Non-pigmented ciliary epithelial cell (primary cell): ENCODE measurements around the gene STAG3.
"Not testable (repeated sequence)": the region's sequence is repeated elsewhere in the genome, so short reads cannot be mapped to it uniquely, and the experiment has no call there.

Experiments
- DNase-seq: peaks from one replicate; pipeline ENCODE4 v3.0.0-alpha.2; 2010; ENCODE audit warnings: low read depth

STAG3 gene

GRCh38 chr7:100259984-100260383 lies 82.3 kb downstream of the STAG3 start:
- DNase-seq: not testable (repeated sequence)

GRCh38 chr7:100262896-100263295 lies 85.2 kb downstream of the STAG3 start:
- not testable (repeated sequence) for DNase-seq
